NCI-H2227 treated with DMSO at 0.1 percent for 48 hours (cell line): ENCODE measurements around the gene INPP4B.

Source experiments
- DNase-seq: peaks from one replicate; lab custom pipeline; 2025; lab: John Stamatoyannopoulos, UW

The INPP4B gene

GRCh38 chr4:142463206-142463605 is 382.9 kb downstream of the INPP4B start:
- no peak for DNase-seq

- no peak for DNase-seq
These were observed 393.8 kb downstream of the INPP4B start for GRCh38 chr4:142452161-142452855.

GRCh38 chr4:142449771-142450373 is 396.2 kb downstream of the INPP4B start:
- DNase-seq = no peak

GRCh38 chr4:142447009-142447408 is 399.1 kb downstream of the INPP4B start:
- no peak for DNase-seq

GRCh38 chr4:142443469-142443868 is 402.6 kb downstream of the INPP4B start:
- DNase-seq = no peak

- DNase-seq = no peak
These were observed 406.0 kb downstream of the INPP4B start for GRCh38 chr4:142440093-142440492.

GRCh38 chr4:142435599-142436235 is 410.4 kb downstream of the INPP4B start:
- no peak for DNase-seq

GRCh38 chr4:142434519-142435224 is 411.4 kb downstream of the INPP4B start:
- DNase-seq = no peak

- DNase-seq = no peak
These were observed 417.4 kb downstream of the INPP4B start for GRCh38 chr4:142428715-142429114.

GRCh38 chr4:142427456-142427855 is 418.6 kb downstream of the INPP4B start:
- DNase-seq = no peak

- DNase-seq = no peak
These were observed 422.2 kb downstream of the INPP4B start for GRCh38 chr4:142423861-142424260.

GRCh38 chr4:142420311-142421095 is 425.6 kb downstream of the INPP4B start:
- no peak for DNase-seq

GRCh38 chr4:142419712-142420111 is 426.4 kb downstream of the INPP4B start:
- no peak for DNase-seq

- no peak for DNase-seq
These were observed 427.4 kb downstream of the INPP4B start for GRCh38 chr4:142418697-142419096.

- DNase-seq = no peak
These were observed 429.3 kb downstream of the INPP4B start for GRCh38 chr4:142416711-142417275.

- no peak for DNase-seq
These were observed 430.0 kb downstream of the INPP4B start for GRCh38 chr4:142416121-142416520.

GRCh38 chr4:142414366-142414990 is 431.6 kb downstream of the INPP4B start:
- DNase-seq = no peak

GRCh38 chr4:142413485-142413884 is 432.6 kb downstream of the INPP4B start:
- no peak for DNase-seq

GRCh38 chr4:142411993-142412392 is 434.1 kb downstream of the INPP4B start:
- no peak for DNase-seq

GRCh38 chr4:142408003-142408441 is 438.1 kb downstream of the INPP4B start:
- no peak for DNase-seq

- no peak for DNase-seq
These were observed 438.5 kb downstream of the INPP4B start for GRCh38 chr4:142407596-142407995.
